Inferior parietal cortex (tissue), 1 donor: ENCODE data around the gene HMX3.

Experiments used
- DNase-seq: peaks from one replicate; pipeline ENCODE4 v3.0.0-alpha.2; 2016; ENCODE audit errors: extremely low spot score

Gene HMX3

DNA sequence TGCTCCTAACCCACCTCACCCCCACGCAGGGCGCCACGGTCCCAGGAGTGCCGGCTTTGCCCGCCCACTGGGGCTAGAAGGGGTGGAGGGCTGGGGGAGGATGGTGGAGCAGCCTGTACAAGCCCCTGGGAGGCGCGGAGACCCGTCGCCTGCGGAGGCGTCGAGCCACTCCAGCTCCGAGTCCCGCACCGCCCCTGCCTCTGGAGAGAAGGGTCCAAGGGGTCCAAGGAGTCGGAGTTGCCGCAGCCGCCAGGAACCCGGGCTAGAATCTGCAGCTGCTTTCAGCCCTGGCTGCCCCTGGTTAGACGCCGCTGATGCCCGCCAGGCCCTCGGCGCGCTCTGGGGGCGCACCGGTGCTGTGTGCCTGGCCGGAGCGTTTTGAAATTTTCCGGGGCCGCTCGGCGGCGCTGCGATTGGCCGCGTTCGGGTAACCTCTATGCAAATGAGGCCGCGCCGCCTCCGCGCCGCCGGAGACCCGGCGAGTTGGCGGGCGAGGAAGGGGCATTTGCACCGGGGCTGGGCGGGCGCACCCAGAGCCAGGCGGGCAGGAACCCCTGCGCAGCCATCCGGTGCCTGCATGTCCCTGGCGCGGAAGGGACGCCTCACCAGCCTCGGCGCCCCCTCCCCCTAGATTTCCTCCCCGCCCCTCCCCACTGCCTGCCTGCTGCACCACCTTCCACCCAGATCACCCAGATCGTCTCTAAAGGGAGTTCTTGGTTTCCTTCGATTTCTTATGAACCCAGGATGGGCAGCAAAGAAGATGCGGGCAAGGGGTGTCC lies 12.1 kb downstream of the HMX3 start, which contains the start of gene HMX2:
Gene HMX2 (plus strand): TSS at position 502 of the 779 bp plus-strand sequence. CDS start 243 bp downstream, at position 745.
- DNase-seq = no peak

GRCh38 chr10:123148414-123149161 lies 12.8 kb downstream of the HMX3 start:
- DNase-seq = no peak

- no peak for DNase-seq
Measured at GRCh38 chr10:123149162-123149567, 13.4 kb downstream of the HMX3 start.

- DNase-seq = no peak
Measured at GRCh38 chr10:123149568-123150270, 13.9 kb downstream of the HMX3 start.

DNA sequence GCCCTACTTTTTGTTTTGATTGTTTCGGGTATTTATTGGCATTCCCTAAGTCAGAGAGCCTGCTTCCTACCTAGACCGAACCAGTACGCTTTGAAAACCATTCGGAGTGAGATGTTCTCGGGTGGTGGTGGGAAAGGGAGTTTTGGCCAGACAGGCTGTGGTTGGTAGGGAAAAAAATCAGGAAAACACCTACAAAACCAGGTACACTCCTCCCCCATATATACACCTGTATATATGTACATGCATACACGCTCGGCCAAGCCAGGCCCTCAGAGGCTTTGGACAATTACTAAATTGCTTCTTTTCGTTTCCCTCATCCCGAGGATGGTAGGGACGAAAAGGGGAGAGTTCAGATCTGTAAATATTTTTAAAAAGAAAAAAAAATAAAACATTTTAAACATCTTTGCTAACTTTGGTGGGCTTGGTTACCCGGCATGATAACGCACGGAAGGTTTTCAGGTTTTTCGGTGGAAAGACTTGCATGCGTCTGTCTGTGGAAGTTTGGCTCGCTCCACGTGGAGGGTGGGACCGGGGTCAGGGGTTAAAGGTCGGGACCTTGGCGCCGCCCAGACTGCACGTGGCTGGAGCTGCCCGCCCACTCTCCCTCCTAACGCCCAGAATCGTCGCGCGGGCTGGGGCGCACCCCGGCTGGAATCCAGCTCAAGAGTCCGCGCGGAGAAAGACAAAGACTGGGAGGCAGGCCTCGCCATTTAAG lies 14.7 kb downstream of the HMX3 start:
- DNase-seq = no peak

GRCh38 chr10:123150986-123151736 lies 15.4 kb downstream of the HMX3 start:
- DNase-seq = no peak

DNA sequence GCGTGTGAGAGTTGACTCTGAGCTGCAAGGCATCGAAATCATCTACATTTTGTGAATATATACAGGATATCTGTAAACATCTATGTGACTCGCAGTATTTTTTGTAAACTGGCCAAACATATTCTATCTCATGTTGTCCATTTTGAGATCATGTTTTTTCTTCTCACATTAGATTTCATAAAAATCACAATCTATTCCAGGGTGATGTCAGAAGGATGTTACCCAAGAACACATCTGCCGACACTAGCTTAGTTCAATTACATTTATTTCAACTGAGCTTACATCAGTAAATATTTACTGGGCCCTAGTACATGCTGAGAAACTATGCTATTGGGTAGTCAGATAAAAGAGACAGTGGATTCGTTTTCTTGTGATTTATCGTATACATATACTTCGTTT lies 16.0 kb downstream of the HMX3 start:
- no peak for DNase-seq

- no peak for DNase-seq
Measured at GRCh38 chr10:123153486-123154091, 17.8 kb downstream of the HMX3 start.

DNA sequence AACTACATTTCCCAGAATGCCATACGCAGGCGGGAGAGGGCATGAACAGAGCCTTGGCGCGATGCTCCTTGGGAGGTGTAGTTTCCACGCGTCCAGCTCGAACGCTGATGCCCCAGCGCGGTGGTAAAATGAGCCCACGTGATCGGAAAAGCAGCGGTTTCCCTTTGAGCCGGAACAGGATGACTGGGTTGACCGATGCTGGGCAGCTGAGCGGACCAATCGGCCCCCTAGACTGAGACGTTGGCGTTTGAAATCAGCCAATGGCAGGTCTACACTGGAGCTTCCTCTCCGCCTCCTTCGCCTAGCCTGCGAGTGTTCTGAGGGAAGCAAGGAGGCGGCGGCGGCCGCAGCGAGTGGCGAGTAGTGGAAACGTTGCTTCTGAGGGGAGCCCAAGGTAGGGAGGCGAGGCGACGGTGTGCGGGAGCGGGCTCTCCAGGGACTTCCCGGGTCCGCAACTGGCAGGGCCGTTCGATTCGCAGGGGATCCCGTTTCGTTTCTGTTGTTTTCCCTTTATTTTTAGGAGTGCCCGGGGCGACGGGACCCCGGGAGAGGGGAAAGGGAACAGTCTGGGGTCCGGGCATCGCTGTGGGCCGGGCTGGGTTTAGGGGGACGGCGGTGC lies 18.4 kb downstream of the HMX3 start, which contains the start of gene BUB3:
Gene BUB3 (plus strand): TSS at position 311 of the 619 bp plus-strand sequence. CDS start 516 bp downstream, outside the sequence.
- DNase-seq = peak; percentile 100

DNA sequence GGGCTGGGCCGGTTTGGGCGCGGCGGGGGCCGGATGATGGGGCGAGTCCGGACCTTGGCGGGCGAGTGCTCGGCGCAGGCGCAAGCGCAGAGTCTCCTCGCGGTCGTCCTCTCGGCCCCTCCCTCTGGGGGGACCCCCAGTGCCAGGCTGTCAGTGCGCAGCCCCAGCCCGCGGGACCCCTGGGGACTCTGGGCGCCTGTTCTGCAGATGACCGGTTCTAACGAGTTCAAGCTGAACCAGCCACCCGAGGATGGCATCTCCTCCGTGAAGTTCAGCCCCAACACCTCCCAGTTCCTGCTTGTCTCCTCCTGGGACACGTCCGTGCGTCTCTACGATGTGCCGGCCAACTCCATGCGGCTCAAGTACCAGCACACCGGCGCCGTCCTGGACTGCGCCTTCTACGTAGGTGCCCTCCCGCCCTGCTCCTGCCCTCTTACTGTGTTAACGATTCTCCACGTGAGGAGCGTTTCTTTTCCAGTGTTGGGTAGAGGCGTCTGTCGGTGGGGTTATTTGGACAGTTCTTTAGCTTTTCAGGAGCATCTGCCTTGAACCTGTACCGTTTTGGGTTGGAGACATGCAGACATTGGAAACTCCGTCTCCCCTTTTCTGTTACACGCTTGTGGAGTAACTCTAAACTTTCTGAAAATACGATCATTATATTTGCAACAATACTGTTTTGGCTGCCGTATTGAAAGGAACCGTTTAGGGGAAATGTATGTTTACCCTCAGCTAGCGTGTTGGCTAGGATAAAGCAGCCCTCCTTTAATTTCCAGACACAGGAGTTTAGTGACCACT lies 19.1 kb downstream of the HMX3 start:
- DNase-seq = no peak

GRCh38 chr10:123156078-123156477 lies 20.3 kb downstream of the HMX3 start:
- DNase-seq = no peak

GRCh38 chr10:123157210-123157609 lies 21.4 kb downstream of the HMX3 start:
- no peak for DNase-seq

GRCh38 chr10:123158682-123159081 lies 22.9 kb downstream of the HMX3 start:
- DNase-seq = no peak

DNA sequence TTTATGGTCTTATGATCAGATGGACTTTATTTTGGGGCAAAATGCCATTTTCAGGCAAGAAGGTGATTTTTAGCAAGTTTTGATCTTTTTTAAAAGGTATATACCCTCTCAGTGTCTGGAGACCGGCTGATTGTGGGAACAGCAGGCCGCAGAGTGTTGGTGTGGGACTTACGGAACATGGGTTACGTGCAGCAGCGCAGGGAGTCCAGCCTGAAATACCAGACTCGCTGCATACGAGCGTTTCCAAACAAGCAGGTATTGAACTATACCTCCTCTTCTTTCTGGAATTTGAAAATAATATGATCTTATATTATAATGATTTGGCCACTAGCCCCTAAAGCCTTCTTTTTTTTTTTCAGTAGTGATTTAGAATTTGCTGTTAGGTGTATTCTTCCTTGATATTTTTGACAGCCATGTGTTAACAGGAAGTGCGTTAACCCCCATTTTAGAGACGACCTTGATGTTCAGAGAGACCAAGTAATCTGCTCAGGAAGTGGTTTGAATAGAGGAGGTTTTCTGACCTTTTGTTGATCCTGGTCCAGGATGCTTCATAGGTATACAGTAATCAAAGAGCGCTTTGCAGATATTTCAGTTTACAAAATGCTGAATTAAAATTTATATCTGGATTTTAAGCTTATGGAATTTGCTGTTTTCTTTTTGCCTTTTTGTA lies 24.7 kb downstream of the HMX3 start:
- DNase-seq = no peak

- DNase-seq = no peak
Measured at GRCh38 chr10:123164319-123164718, 28.5 kb downstream of the HMX3 start.

- DNase-seq = no peak
Measured at GRCh38 chr10:123165445-123166072, 29.8 kb downstream of the HMX3 start.

GRCh38 chr10:123166618-123167017 lies 30.8 kb downstream of the HMX3 start:
- DNase-seq = no peak

DNA sequence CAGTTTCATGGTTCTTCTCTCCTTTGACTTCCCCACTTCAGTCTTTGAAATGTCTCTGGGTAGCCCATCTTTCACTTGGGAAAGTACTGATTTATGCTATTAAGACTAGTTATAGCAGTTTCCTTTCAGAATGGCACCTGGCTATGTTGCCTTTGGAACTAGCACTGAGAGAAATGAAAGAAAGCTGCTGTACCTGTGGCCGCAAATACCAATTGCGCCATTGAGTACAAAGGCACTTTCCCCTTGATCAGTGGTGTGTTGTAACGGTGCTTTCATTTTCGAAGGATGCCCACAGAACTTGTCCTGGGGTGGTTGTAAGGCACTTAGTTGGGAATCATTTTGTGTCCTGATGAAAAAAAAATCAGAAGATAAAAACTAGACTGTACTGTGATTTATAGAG lies 35.2 kb downstream of the HMX3 start:
- no peak for DNase-seq
